Measurements from ENCODE around the gene CEL.

Gene CEL

DNA sequence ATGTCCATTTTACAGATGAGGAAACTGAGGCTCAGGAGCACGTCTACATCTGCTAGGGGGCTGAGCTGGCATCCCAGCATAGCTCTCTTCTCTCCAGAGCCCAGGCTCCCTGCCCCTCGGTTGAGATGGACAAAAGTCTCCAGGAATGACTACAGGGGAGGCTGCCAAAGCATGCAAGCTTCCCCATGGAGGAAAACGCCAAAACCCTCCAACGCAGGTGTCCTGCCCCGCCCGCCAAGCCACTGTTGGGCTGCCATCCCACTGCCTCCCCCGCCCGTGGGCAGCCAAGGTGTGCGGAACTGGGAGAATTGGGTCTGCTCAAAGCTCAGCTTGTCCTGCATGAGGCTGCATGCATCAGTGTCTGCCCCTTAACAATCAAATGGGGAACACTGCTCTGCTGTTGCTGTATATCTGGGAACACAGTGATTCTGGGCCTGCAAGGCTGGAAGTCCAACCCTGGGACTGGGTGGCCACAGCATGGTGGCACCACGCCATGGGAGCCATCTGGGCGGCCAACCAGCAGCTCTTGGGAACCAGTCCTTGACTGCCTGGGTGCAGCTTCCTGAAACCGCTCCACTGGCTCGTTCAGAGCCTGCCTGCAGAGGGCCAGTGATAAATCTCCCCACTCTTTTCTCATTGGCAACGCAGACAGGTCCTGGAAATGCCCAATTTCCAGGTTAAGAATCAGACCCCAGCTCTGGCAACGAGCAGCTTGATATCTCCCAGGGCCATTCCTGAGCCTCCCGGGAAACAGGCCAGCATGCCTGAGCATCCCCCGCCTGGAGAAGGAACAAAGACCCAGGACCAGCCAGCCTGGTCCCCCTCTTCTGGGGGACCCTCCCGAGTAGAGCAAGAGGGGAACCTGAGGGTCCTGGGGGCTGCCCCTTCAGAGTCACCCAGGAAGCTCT is 55.7 kb downstream of the CEL start:
- DNase-seq (ENCODE audit: low spot score) = no peak

DNA sequence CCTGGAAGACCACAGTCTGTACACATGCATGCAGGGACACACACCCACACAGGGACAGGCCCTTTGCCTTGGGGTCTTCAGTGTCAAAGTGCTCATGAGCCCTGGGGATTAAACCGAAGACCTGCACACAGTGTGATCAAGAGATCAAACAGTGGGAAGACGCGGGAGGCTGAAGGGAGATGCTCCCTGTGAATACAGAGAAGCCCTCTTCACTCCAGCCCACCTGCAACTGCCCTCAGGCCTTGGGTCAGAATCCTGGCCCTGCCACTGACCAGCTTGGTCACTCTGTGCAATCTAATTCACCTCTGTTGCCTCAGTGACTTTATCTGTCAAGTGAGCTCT is 56.4 kb downstream of the CEL start:
- DNase-seq (ENCODE audit: low spot score) = no peak

DNA sequence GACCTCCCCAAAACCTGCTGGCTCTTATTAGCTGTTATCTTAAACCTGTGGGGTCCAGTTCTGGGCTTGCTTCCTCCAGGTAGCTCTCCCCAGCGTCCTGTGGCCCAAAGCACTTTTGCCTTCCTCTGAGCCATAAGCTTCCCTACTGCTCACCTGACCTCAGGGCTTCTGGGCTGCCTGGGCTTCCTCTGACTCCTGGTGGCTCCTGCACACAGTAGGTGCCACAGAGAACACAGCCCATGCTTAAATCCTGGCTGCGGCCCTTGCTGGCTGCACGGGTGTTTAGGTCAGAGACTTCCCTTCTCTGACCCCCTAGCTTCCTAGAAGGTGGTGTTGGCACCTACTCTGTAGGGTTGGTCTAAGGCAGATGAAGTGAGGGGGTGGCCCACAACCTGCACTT is 56.8 kb downstream of the CEL start:
- DNase-seq (ENCODE audit: low spot score) = no peak

DNA sequence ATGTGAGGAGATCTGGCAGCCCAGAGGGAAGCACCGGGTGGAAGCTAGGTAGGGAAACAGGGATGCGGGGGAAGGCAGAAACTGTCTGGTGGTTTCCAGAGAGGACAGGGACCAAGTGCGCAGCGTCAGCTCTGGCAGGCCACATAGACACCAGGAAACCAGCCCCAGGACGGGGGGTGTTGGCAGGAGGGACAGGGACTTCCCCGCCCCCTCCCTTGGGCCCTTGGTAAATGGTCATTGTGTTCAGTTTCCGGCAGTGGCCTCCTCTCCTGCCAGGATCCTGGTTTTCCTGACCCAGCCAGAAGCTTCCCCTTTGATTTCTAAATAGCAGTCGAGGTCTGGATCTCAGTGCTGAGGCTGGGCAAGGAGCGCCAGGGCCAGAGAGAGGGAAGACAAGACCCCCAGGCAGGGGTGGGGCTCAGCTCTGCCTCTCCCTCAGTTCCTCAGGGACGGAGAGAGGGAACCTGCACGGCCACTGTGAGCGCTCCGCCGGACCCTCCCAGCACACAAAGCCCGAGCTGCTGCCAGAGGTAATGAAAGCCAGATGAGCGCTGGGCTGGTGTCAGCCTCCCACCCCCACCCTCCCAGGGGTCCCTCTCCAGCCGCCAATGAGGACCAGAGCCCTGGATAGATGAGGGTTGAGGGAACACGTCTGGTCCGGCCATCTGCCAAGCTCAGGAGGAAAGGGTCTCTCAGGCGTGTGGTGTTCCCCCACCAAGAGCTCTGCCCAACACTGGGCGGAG is 57.5 kb downstream of the CEL start:
- no peak for DNase-seq (ENCODE audit: low spot score)

DNA sequence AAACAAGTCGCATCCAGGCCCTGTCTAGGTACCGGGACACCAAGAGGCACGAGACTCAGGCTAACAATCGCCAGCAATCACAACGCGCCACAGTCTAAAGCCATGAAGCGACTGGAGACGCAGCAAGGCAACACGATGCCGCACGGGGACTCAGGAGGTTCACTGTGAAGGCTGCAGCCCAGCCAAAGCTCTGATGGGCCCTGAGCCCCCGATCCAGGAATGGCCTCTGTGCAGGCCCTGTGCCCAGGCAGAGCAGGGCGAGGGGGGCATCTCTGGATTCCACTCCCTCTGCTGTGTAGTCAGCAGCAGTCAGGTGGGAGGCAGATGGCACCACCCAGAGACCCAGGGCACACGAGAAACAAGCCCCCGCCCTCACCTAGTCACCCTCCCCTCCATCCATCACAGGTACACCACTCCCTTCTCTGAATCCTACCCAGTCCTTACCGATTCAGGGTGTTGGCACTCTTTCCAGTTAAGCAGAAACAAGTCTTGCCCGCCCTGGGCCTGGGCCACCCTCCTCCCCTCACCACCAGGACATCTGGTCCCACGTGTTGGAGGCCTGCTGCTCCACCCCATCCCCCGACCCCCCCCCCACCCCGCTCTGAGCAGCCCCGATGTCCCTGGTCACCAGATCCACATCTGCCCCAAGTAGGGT is 58.2 kb downstream of the CEL start:
- DNase-seq (ENCODE audit: low spot score) = no peak

DNA sequence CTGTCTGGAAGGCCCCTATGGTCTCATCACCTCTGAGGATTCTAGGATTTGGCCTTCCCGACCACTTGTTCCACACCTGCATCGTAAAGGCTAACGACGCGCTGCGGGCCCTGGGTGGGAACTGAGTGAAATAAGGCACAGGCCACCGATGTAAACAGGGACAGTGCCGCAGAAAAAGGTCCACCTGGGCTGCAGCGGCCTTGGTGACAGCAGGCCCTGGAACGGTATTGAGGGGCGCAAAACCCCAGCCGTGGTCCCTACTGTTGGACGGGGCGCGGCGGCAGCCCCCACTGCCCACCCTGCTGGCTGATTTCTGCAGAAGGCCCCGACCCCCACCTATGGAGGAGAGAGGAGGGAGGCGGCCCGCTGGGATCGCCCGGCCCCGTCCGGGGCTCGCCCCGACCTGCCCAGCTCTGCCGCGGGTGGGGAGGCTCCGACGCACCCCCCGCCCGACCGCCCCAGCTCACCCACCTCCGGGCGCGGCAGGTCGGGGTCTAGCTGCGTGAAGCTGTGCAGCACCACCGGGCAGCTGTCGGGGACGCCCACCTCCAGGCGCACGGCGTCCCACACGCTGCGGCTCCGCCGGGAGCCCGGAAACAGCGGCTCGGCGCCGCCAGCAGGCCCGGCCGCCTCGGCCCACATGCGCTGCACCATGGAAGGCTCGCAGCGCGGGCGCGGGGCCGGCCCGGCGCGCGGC is 58.9 kb downstream of the CEL start:
- no peak for DNase-seq (ENCODE audit: low spot score)
